NCI-H226 (cell line): ENCODE results near the gene RPL27.
"Not testable (repeated sequence)": the region's sequence is repeated elsewhere in the genome, so short reads cannot be mapped to it uniquely, and the experiment has no call there.

Experiments used
- DNase-seq: peaks from one replicate; pipeline ENCODE4 v3.0.0-alpha.2; 2015

Gene RPL27

GRCh38 chr17:42997984-42998938 is at the start of gene RPL27:
TSS of gene RPL27 (plus strand) at chr17:42998419. CDS start at chr17:42998751, 332 bp downstream.
- DNase-seq: peak; percentile 99

DNA sequence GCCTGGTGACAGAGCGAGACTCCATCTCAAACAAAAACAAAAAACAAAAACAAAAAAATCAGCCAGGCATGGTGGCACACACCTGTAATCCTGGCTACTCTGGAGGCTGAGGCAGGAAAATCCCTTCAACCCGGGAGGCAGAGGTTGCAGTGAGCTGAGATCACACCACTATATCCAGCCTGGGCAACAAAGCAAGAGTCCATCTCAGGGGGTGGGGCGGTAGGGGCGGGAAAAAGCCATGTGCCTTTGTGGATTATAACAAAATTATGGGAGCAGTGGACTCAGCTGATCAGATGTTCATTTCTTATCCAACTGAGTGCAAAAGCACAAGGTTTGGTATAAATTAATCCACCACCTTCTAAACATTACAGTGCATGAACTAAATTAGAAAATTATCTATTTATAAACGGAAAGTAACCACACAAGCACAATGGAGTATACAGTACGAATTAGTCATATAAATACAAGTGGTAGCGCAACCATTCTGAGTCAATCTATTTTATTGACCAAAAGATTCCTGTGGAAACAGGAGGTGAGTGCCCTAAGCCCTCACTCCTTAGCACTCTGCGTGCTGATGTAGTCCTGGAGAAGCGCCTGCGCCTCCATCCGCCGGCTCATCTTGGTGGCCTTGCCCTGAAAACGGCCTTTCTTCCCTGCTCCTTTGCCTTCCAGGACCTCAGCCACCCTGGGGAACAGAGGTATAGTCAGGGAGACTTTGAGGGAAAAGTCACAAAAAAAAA is 48.0 kb upstream of the RPL27 start:
- DNase-seq: no peak

GRCh38 chr17:42953669-42954068 is 44.5 kb upstream of the RPL27 start:
- no peak for DNase-seq

DNA sequence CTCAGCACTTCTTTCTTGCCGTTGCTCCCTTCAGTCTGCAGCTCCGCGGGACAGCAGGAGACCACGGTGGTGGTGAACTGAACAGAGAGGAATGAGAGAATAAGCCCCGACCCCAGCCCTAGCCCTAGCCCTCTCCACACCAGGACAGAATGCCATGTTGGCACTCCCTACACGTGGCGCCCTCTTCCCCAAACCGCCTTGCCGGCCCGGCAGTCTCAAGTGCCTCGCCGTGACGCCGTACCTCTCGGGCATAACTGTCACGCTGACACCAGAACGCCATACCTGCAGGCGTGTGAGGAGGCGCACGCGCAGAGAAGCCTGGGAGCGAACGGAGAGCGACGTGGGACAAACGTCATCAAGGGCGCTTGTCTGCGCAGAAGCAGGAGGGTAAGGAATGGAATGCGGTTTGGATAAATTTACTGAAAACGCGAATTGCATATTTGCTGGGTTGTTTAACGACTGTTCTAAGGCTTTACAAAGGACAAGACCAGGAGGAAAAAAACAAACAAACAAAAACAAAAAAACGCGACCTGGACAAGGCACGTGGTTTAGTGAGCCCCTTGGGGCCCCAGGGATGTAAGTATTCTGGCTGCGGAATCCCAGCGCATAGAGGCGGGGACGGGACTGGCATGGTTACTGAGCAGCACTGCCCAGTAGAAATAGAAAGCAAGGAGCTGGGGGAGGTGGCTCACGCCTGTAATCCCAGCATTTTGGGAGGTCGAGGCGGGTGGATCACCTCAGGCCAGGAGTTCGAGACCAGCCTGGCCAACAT is 33.9 kb upstream of the RPL27 start, which contains the start of gene AARSD1:
AARSD1 (minus strand) TSS at position 294 of the 772 bp plus-strand sequence; CDS start at position 280, 14 bp downstream.
- DNase-seq: peak; percentile 89

GRCh38 chr17:42967925-42968324 is 30.3 kb upstream of the RPL27 start:
- DNase-seq: no peak

- DNase-seq: no peak
These were observed 29.1 kb upstream of the RPL27 start for GRCh38 chr17:42969001-42969581.

DNA sequence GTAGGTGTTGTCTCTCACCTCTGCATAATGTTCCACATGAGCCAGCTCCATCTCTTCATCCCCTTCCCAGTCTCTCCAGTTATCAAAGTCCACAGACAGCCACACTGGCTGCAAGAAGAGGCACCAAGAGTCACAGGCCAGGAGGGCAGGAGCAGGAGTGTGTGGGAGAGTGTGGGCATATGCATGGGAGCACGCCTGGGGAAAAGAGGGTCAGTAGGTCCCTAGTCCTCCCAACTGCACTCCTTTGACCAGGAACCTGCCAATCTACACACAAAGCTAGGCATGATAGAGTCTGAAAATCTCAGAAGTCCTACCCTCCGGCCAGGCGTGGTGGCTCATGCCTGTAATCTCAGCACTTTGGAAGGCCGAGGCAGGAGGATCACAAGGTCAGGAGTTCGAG is 26.6 kb upstream of the RPL27 start:
- no peak for DNase-seq

DNA sequence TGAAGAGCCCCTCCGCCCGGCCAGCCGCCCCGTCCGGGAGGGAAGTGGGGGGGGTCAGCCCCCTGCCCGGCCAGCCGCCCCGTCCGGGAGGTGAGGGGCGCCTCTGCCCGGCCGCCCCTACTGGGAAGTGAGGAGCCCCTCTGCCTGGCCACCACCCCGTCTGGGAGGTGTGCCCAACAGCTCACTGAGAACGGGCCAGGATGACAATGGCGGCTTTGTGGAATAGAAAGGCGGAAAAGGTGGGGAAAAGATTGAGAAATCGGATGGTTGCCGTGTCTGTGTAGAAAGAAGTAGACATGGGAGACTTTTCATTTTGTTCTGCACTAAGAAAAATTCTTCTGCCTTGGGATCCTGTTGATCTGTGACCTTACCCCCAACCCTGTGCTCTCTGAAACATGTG is 24.9 kb upstream of the RPL27 start:
- not testable (repeated sequence) for DNase-seq

DNA sequence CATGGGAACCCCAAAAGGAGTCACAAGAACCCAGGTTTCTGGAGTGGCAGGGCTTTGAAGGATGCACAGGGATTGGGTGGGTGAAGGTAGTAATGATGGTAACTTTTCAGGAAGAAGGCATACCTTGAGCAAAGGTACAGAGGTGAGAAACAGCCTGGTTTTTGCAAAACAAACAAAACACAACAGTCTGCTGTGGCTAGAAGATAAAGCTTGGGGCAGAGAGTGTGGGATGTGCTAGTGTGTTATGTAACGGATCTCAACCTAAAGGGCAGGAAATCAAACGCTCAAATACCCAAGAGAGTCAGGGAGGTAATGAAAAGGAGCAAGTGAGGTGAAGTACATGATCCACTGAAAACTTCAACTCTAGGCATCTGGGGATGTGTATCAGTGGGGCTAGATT is 23.0 kb upstream of the RPL27 start:
- DNase-seq: no peak

DNA sequence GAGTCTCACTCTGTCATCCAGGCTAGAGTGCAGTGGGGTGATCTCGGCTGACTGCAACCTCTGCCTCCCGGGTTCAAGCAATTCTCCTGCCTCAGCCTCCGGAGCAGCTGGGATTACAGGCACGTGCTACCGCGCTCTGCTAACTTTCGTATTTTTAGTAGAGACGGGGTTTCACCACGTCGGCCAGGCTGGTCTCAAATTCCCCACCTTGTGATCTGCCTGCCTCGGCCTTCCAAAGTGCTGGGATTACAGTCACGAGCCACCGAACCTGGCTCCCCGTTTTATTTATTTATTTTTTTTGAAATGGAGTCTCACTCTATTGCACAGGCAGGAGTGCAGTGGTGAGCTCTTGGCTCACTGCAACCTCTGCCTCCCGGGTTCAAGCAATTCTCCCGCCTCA is 22.5 kb upstream of the RPL27 start:
- DNase-seq: not testable (repeated sequence)

GRCh38 chr17:42979511-42980273 is 18.5 kb upstream of the RPL27 start, which contains the start of gene PTGES3L:
TSS of gene PTGES3L (minus strand) at chr17:42980080. CDS start at chr17:42980053, 27 bp downstream.
- DNase-seq: no peak

GRCh38 chr17:42980274-42980765 is 17.9 kb upstream of the RPL27 start, which contains the start of gene RUNDC1:
TSS of gene RUNDC1 (plus strand) at chr17:42980565. CDS start at chr17:42980577, 12 bp downstream.
- peak; percentile 79 for DNase-seq

GRCh38 chr17:42980766-42981397 is 17.3 kb upstream of the RPL27 start:
- DNase-seq: peak; percentile 52

DNA sequence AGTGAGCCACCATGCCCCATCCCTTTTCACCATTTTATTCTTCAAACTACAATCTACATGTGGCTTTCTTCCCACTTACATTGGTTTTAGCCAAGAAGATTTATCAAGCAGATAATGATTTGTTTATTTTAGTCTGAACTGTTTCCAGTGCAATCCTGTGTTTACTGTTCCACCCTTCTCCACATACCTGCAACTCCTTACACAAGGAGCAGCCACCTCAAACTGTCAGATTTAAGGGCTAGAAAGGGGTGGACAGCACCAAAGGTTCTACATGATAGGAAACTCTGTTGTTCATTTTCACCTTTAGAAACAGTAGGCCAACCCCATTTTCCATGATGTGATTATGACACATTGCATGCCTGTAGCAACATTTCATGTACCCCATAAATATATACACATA is 16.0 kb upstream of the RPL27 start:
- no peak for DNase-seq

GRCh38 chr17:42985225-42985624 is 13.0 kb upstream of the RPL27 start:
- DNase-seq: no peak

GRCh38 chr17:42989141-42989540 is 9.1 kb upstream of the RPL27 start:
- DNase-seq: no peak

GRCh38 chr17:42989726-42990652 is 8.2 kb upstream of the RPL27 start:
- DNase-seq: no peak

DNA sequence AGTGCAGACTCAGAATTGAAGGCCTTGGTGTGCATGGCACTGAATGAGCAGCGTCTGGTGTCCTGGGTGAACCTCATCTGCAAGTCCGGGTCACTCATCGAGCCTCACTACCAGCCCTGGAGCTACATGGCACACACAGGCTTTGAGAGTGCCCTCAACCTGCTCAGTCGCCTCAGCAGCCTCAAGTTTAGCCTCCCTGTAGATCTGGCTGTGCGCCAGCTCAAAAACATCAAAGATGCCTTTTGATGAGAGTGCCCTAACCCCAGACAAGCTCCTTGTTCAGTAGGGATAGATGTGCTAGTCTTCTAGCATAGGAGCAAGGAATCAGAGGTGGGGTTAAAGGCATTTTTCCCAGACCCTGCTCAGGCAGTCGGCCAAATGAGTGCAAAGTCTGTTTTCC is 6.7 kb upstream of the RPL27 start:
- DNase-seq: no peak

DNA sequence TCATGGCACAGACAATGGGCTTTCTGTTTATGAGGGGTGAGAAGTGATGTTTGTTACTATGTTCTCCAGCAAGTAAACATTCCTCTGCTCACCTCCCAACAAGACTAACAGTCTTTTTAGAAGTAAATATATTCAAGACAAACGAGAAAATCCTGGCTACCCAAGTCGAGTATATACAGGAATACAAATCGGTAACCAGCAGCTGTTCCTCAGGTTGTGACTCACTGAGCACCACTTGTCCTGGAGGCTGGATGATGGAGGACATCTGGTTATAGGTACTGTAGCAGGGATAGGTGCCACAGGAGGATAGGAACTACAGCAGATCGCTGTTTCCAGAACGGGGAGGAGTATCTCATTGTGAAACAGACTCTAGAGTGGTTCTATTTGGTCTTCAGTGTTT is 5.3 kb upstream of the RPL27 start:
- DNase-seq: no peak

GRCh38 chr17:42993913-42994312 is 4.3 kb upstream of the RPL27 start:
- not testable (repeated sequence) for DNase-seq
